ENCODE data around the gene METTL25B.
A peak's percentile ranks its signal among the peaks of the same experiment; 100 is the strongest.

The METTL25B gene

DNA sequence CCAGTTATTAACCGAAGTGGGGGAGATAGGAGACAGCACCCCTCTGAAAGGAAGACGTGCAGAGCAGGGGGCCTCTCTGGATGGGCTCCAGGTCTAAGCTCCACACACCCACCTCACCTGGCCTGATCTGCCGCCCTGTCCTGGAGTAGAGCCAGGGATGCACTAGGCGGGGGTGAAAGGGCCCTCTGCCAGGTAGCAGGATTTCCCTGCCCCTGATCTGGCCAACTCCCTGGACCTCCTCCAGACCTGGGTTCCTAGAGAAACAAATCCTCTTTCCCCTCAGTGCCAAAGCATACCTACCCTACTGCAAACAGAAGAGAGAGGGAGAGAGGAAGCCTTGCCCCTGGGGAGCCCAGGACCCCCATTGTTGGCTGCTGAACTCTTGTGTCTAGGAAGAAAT lies 24.9 kb upstream of the METTL25B start:
- FAIRE-seq = no peak

DNA sequence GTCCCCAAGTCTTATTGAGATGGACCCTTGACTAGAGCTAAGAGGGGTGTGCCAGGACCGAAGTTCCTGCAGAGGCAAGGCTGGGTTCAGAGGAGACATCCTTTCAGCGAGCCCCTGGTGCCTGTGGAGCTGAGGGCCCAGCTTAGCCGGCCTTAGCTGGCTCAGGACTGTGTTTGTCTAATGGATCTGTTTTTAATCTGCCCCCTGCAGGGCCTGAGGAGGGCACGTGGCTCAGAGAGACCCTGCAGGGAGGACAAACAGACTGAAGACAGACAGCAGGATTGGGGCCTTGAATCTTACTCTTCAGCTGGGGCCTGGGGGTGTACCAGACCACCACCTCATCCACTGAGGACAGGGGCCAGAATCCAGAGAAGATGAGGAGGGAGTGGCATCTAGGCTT lies 24.5 kb upstream of the METTL25B start:
- no peak for FAIRE-seq

DNA sequence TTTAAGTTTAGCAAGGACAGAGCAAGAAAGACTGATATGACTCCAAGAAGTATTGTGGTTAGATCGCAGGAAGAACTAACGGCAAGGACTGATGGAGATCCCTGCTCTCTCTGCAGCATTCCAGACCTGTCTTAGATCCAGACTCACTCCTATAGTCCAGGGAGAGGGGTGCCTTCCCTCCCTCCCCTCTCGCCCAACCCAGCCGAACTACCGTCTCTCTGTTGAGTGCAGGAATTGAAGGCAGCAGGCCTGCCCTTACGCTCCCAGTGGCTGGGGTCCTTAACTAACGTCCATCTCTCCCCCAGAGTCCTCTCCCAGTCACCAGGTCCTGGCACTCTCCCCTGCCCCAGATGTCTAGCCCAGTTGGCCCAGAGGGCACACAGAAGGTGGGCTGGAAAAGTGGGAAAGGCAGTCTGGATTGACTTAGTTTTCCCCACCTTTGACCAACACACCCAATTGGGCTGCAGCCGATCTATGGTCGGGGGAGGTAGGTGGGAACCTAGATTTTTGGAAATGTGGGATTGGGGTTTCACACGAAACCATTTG lies 24.0 kb upstream of the METTL25B start:
- no peak for FAIRE-seq

DNA sequence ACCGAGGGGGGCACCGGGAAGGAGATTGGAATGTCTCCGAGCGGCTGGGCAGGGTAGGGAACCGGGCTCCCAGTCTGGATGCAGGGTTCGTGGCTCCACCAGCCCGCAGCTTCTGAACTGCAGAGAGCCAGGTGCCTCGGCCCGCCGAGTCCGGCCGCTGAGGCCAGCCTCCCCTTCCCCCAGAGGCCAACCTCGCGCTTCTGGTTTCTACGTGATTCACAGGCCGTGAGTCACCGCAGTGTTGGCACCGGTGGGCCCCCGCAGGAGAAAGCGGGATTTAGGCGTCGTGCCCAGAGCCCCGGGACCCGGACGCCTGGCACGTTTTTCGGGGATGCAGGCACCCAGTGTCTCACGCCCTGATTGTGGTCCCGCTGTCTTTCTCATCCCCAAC lies 23.3 kb upstream of the METTL25B start:
- no peak for FAIRE-seq

DNA sequence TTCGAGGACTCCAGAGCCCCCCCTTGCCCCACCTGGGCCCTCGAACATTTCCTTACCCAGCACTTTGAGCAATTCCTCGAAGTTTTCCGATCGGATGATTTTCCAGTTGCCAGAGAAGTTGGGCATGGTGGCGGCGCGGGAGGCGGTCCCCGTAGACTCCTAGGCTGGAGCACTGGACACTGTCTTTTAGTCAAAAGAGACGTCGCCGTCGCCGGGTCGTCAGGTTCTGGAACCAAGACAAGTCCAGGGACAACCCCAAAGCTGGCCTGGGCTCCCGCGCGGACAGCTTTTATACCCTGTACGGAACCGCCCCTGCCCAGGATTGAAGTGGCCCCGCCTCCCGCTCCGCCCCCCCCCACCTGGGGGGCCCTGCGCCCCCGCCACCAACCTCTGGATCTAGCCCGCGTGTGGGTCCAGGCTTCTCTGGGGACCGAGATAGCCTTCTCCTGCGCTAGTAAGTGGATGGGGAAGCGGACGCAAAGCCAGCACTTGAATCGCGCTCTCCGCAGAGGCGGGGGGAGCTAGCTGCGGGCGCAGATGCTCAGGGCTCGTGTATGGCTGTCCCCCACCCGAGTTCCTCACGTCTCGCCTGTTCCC lies 22.9 kb upstream of the METTL25B start, which contains the start of gene CRABP2:
Gene CRABP2 (minus strand): TSS at position 263 of the 597 bp plus-strand sequence. CDS start 137 bp downstream, at position 126.
- no peak for FAIRE-seq

DNA sequence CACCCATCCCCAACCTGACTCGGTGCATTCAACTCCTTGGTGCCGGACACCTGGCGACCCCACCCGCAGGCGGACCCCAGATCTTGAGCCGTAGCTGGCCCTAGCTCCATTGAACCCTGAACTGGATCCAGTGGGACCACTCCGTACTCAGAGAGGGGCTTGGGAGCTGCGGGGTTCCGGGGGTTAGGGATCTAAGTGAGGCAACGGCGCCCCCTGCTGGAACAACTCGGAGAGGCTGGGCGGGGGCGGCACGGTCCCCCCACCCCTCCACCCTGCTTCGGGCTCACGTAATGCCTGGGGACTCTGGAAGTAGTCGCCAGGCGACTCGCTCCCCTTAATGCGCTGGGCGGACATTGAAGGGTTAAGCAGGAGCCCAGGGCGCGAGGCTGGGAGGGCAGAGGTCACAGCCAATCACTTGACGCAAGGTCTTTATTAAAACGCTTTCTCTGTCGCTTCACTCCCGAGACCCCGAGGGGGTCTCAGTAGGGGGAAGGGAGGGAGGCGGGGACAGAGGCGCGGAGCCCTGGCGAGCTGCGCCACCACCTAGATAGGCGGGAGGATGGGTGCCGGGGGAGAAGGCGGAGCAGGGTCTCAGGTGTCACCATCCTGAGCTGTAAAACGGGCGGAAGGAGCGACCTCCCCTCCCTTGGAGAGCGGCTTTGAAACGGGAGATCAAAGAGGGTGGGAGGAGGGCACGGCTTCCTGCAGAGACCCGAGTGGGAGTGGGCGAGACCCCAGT lies 22.2 kb upstream of the METTL25B start:
- no peak for FAIRE-seq

DNA sequence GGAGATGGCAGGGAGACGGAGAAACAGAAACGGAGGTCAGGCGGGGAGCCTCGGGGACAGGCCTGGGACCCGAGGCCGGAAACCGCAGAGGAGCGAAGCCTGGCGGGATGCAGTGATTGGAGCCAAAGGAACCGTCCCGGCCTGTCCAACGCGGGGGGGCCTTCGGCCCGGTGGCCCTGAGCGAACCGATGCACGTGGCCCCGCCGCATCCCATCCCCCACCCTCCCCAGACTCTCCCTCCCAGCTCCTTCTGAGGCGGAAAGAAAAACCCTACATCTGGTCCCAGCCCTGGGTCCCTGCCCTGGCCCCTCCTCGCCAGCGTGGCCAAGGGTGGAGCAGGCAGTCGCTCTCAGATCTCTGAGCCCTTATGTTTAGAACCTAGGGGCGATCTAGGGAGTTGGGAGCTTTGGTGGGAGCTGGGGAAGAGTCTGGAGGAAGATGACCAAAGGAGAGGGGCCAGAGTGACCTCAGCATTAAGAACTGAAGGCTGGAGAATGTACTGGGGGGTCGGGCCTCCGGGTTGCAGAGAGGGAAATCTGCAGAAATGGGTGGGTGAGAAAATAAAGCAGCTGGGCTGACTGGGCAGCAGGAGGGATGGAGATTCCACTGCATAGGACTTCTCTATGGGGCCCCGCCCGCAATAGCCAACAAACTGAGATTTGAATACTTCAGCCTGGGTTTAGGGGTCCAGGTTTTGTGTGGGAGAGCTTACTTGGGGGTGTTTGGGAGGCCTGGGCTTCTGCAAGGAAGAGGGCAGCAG lies 21.4 kb upstream of the METTL25B start:
- no peak for FAIRE-seq

DNA sequence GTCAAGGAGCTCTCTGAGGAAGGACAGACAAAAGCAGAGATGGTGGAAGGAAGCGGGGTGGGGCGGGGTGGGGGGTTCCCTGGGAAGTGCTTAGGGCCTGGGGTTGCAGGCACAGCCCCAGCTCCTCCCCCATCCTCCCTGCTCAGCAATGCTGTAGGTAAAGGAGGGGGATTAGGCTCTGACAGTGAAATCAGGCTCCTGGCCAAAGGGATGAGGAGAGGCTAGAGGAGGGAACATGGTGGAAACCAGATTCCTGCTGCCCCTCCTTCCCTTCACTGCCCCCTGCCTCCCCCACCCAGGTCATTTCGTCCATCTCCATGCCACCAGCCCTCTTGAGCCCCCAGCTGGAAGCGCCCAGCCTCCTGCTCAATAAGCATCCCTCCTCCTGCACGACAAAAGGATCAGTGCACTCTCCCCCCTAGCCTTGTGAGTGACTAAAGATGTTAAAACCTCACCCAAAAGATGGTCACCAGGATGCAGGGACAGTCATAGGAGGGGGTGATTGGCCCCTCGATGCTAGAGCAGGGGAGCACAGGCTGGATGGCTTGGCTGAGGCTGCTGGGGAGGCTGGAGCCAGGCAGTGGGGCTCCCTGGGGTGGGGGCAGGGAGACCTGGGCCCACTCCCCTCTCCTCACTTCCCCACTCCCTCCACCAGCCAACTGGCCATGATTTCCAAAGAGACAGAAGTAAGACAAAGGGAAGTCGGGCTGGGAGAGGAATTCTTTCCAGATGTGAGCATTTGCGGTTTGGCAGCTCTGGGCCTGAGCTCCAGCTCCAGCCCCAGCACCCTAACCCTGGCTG lies 20.7 kb upstream of the METTL25B start:
- FAIRE-seq = no peak

DNA sequence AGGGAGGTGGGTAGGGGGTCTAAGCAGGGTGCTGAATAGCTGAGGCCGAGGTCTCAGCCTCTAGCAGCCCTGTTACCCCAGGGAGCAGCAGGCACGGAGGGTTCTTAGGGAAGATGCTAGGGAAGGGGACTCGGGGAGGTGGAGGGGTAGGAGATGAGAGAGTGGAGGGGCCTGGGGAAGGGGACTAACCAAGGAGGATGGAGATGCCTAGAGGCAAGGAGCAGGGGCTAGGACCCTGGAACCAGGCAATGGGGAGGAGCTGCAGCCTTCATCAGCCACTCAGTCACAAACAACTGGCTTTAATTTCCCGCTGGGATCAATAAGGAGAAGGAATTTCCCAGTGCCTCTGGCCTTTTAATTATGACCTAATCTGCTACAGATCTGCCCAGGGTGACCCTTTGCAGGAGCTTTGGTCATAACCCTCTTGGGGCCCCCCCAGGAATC lies 20.0 kb upstream of the METTL25B start:
- no peak for FAIRE-seq

DNA sequence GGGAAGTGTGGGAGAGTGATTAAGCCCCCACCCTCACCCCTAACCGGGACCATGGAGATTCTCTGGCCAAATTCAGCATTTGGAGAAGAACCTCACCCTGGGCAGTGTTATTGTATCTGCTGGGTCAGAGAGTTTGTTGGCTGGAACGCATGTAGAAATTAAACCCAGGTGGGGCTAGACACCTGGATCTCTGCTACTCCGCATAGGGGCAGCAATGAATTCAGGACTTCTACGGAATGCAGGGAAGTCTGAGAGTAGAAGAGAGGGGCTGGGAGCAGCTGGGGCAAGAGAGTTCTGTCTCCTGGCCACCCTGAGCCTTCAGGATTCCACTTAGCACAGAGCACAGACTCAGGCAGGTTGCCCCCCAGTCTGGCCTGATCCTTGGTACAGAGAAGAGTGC lies 19.2 kb upstream of the METTL25B start:
- no peak for FAIRE-seq

DNA sequence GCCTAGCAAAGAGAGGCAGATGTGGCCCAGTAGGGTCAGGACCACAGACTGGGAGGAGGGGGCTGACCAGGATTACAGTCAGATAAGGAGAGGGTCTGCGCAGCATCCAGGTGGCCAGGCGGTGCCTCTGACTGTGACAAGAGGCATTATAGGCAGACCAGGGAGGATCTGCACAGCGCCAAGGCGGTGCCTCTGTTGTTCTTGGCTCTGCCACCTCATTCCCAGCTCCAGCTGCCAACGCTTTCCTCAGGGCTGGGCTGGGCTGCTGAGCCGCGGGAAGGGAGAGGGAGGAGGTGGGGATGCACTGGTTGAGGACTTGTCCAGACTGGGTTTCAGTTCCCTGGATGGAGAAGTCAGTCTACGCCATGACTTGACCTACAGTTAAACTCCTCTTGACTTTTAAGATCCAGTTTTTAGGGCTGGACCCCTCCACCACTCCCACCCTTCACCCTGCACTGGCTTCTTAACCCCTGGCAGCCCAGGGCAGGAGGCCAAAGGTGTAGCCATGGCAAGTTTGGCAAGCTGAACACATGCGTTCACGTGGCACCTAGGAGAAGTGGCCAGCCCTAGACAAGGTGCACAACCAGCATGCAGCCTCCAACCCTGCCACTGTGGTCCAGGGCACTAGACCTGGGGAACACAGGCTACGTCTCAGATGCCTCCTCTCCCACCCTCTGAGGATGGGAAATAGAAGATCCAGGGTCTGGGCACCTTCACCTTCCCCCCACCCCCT lies 18.3 kb upstream of the METTL25B start:
- no peak for FAIRE-seq

DNA sequence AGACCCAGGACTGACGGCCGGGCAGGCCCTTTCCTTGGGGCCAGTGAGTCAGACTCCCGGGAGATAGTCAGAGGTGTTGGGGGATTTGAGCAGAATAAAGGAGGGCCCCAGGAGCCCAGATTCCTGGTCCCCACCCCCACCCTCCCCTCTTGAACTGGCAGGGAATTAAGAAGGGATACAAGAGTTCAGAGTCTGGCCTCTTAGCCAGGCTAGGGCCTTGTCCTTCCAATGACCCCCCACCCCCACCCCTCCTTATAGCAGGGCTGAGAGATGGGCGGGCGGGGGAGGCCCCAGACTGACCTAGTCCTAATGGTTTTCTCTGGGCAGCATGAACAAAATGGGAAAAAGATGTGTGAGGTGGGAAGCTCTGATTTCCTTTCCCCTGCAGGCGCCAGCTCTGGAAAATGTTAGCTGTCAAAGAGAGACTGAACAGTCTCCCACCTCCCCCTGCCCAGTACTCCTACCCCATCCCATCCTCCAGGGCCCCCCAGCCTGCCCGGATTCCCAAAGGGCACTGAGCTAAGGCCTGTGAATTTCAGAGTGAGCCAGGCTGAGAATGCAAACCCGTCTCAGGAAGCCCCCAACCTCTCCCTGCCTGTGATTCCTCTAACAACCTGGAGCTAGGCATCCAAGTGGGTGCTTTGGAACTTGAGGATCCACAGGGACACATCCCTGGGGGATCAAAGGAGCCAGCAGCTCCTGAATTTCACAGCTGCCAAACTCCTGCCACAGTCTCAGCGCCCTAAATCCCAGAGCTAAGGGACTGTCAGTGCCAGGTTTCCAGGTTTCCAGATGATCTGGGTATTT lies 17.1 kb upstream of the METTL25B start:
- FAIRE-seq = no peak

DNA sequence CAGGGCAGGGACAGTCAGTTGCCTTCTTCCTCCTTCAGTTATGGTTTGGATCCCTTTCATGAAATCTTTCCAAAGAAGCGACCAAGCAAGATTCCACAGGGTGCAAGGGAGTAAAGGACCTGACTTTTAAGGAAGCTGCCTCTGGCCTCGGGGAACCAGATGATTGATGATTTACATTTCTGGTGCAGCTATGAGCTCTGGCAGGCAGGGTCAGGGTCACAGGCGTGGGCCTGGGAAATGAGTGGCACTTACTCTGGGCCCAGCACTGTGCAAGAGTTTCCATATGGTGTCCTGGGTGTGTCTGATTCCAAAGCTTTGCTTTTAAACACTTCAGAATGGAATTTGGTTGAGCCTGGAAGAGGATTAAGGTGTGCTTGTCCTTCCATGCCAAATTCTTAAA lies 15.6 kb upstream of the METTL25B start:
- FAIRE-seq = no peak

DNA sequence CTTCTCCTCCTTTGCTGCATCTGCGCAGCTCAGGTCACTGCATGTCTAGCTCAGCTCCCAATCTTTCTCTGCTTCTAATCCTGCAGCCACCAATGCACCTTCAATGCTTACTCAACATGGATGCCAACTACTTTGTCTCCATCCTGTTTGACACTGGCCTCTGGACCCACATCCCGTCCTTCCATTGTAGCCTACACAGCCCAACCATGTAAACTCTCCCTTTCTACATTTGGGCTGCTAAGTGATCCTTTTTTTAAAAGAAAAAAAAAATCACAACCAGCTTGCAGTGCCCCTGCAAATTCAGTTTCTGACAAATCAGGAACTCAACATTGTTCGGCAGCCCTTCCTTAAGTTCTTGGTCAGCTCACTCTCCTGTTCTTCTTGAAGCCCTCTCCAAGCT lies 13.4 kb upstream of the METTL25B start:
- no peak for FAIRE-seq

DNA sequence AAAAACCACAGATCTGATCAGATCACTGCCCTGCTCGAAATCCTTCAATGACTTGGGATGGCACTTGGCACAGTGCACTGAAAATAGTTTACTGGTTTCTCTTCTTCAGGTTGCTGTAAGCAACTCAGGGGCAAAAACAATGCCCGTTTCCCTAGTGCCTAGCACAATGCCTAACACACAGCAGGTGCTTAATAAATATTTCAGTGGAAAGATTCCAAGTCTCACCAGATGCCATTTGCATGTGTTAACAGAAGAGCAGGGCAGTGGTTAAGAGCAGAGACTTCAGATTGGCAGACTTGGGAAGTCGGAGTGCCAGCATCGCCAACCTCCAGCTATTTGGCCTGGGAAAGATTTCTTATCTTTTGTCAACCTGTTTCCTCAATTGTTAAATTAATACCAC lies 10.9 kb upstream of the METTL25B start:
- no peak for FAIRE-seq

DNA sequence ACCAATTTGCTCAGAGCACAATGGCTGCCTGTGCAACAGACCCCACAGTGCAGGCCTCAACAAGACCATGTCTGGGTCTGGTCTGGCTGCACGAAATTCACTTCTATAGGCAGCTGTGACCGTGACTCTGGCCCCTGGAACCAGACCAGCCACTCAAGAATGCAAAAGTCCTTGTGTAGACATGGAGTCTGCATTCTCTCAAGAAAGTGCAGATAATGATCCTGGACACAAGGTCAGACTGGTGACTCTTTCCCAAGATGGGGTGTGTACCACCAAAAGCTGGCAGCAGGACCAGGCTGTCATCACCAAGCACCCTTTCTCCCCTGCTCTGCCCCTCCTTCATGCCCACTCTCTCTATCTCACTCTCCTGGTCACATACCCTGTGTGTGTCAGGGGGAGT lies 7.1 kb upstream of the METTL25B start:
- FAIRE-seq = no peak

DNA sequence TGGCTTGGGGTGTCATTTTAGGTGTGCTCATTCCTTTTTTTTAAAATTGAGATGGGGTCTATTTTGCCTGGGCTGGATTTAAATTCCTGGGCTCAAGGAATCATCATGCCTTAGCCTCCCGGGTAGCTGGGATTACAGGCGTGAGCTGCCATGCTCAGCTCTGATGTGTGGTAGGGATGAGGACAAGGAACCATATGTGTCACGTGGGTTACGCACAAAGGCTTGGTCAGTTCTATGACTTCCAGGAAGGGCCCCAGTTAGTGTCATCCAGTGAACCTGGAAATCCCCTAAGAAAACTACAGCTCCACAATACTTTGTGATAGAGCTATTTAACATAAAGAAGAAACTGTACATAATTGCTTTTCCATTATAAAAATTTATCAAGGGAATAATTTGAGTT lies 6.7 kb upstream of the METTL25B start:
- no peak for FAIRE-seq

DNA sequence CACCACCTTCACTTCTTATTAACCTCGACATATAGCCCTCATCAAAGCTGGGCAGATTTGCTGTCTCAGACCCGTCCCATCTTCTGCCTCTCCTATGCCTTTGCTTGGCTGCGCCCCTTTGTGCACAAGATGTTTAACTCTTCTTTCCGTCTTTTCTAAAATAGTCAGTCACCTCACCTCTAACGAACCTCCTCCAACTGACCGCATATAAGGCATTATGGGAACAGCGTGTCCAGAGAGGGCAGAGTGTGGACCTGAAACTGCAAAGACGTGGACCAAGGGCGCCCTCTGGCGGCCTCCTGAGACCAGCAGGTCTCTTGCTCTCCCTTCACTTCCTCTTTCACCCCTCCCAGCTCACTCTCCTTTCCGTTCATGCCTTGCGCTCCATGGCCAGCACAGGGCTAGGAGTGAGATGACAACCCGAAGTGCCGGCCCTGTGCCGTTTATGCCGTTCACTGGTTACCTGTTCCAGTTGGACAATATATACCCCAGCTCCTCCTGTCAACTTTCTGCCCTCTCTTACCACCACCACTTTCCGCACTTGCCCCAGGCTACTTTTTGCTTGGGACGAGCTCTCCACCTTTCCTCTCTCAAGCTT lies 2.5 kb upstream of the METTL25B start:
- peak; percentile 29 for FAIRE-seq

DNA sequence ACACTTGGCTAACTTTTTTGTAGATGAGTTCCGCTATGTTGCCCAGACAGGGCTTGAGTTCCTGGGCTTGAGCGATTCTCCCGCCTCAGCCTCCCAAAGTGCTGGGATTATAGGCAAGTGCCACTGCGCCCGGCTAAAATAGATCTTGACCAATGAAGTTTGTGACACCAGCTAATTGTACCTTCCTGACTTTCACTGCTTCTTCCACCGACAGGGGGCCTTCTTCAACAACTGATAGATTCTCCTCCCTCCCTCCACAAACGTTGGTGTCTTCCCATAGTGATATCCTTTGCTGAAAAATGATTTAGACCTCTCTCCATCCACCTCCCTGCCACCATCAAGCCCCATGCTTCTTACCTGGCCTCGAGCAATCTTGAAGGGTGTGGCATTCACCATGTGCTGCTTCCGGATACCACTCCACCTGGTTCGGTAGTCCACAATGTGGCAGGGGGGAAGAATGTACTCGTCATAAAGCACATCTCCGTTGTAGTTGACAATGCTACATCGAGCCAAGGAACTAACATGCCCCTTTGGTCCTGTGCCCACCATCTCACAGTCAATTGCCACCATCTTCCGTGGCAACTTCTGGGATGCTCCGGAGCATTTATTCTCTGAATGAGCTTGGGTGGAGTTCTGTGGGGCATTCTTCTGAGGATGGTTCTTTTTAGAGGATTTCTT lies 1.6 kb upstream of the METTL25B start:
- FAIRE-seq = no peak

DNA sequence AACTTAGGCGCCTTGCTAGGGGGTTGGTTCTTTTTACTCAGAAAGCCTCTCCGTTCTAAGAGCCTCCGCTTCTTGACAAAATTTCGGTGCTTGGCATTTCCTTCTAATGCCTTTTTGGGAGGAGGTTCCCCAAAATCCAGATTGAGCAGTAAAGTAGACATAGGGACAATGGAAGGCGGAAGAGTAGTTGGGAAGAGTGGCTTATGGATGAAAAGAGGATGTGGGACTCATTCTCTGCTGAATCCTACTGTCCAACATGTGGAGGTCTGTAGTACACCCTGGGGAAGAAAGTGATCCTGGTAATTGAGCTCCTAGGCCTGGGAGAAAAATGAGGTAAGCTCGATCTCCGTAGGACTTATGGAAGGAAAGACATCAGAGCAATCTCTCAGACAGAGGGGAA lies 777 bp upstream of the METTL25B start:
- no peak for FAIRE-seq
